CD4-positive, alpha-beta memory T cell (primary cell): Measurements from ENCODE around the gene STAP2. TPM values are rescaled to one million over a fixed set of nuclear protein-coding genes. Genes with fewer than 3 reads are reported as not detected.

Source experiments
- CTCF ChIA-PET: fragments of 350-600 bp; sonication (Branson Sonifier 250); formaldehyde crosslinking; loops from one replicate; lab custom pipeline; 2021; ENCODE audit warnings: inconsistent platforms; ENCODE audit not compliant: partially characterized antibody; lab: Charles Lee
- POLR2A ChIA-PET: fragments of 350-600 bp; sonication (Branson Sonifier 250); formaldehyde crosslinking; loops from one replicate; lab custom pipeline; 2021; ENCODE audit not compliant: partially characterized antibody; lab: Charles Lee
- DNase-seq, 5 donors: peaks; one replicate each; pipeline versions ENCODE4 v3.0.0 to v3.0.0-alpha.2; 2020 to 2022; ENCODE audit warnings: mixed read lengths in 1 of 5
- H3K27ac ChIP-seq: one replicate; pipeline ENCODE4 v1.7.0; 2013; ENCODE audit warnings: low read depth, low read length
- H3K27me3 ChIP-seq: 2 replicates; pipeline ENCODE4 v1.7.0; 2013; ENCODE audit warnings: mild to moderate bottlenecking, low read length, moderate library complexity; ENCODE audit not compliant: insufficient read depth
- H3K36me3 ChIP-seq: 2 replicates; pipeline ENCODE4 v1.7.0; 2013; ENCODE audit warnings: mild to moderate bottlenecking, low read length, moderate library complexity; ENCODE audit not compliant: insufficient read depth
- H3K4me1 ChIP-seq: 2 replicates; pipeline ENCODE4 v1.7.0; 2013; ENCODE audit warnings: mild to moderate bottlenecking, low read length, moderate library complexity; ENCODE audit not compliant: insufficient read depth
- H3K4me3 ChIP-seq, 2 donors: one replicate each; pipeline ENCODE4 v1.7.0; 2013; ENCODE audit warnings: low read length in 2 of 2, mild to moderate bottlenecking in 1 of 2
- H3K9me3 ChIP-seq, 2 donors: one replicate each; pipeline ENCODE4 v1.7.0; 2013; ENCODE audit warnings: low read length in 2 of 2, control low read depth in 1 of 2; ENCODE audit not compliant: control insufficient read depth in 1 of 2
- H3K27ac Mint-ChIP-seq, 7 donors: one replicate each; pipeline ENCODE4 v1.8.0; 2020 to 2021; ENCODE audit warnings: mixed read lengths in 7 of 7, mild to moderate bottlenecking in 6 of 7, inconsistent platforms in 3 of 7, moderate library complexity in 3 of 7
- H3K27me3 Mint-ChIP-seq, 2 donors: one replicate each; pipeline ENCODE4 v1.8.0; 2020 to 2021; ENCODE audit warnings: mixed read lengths in 2 of 2
- H3K36me3 Mint-ChIP-seq, 2 donors: one replicate each; pipeline ENCODE4 v1.8.0; 2020 to 2021; ENCODE audit warnings: mixed read lengths in 2 of 2, inconsistent platforms in 1 of 2, mild to moderate bottlenecking in 1 of 2
- H3K4me1 Mint-ChIP-seq, 4 donors: one replicate each; pipeline ENCODE4 v1.8.0; 2020 to 2021; ENCODE audit warnings: mixed read lengths in 4 of 4, mild to moderate bottlenecking in 1 of 4
- H3K4me3 Mint-ChIP-seq, 8 donors: one replicate each; pipeline ENCODE4 v1.8.0; 2020 to 2021; ENCODE audit warnings: mixed read lengths in 8 of 8, mild to moderate bottlenecking in 7 of 8, moderate library complexity in 6 of 8, inconsistent platforms in 3 of 8
- H3K9me3 Mint-ChIP-seq, 8 donors: one replicate each; pipeline ENCODE4 v1.8.0; 2020 to 2021; ENCODE audit warnings: mixed read lengths in 8 of 8, mild to moderate bottlenecking in 5 of 8, inconsistent platforms in 3 of 8, moderate library complexity in 1 of 8
- intact Hi-C: fragments of 100-400 bp; cut with micrococcal nuclease; formaldehyde crosslinking; loops from one replicate; pipeline ENCODE4 v1.15.1; 2023
- polyA plus RNA-seq, 2 donors: library from polyadenylated mRNA; unstranded; fragments of 300-500 nt; fragmentation: Illumina TruSeq; gene quantifications; one replicate each; pipeline ENCODE4 v1.2.3, GENCODE V29; 2021
- total RNA-seq, 2 experiments: library from RNA; stranded (reverse); gene quantifications; one replicate each; pipeline ENCODE4 v1.2.3, GENCODE V29; 2021

Gene STAP2
- total and polyA plus RNA-seq, 4 experiments from 2014 or later: 0.86 to 2.6 (median 2.3) TPM

GRCh38 chr19:4373601-4374497, 35.2 kb upstream of the STAP2 start:
- no peaks in the 10 kb centered on the region for H3K27me3 ChIP-seq
- H3K4me1 ChIP-seq: peaks cover 93% of the 10 kb centered on the region
- Mint-ChIP-seq H3K4me3 (no peak overlapping the region), H3K9me3 (no peaks in the 10 kb centered on the region), H3K36me3 (peaks cover 3 to 7% of the 10 kb centered on the region in 2 donors), H3K27me3 (no peaks in the 10 kb centered on the region), H3K27ac (peak overlapping the region in 6 of 7 donors; percentile 24 to 89 (median 80)), H3K4me1 (peaks cover 13 to 70% (median 45%) of the 10 kb centered on the region in 4 donors)
- H3K4me3 ChIP-seq: no peak overlapping the region
- ChIA-PET POLR2A (interaction anchor here (1.6 kb wide), 1 partner anchor 21 kb away, joined by 4 read pairs; no protein-coding TSS in a partner anchor), CTCF (interaction anchor here (1.8 to 4.0 kb wide), 2 partner anchors 21 to 27 kb away, joined by 9 to 15 read pairs (median 10); partner anchors contain the start of gene SH3GL1)
- H3K9me3 ChIP-seq: no peaks in the 10 kb centered on the region
- no peaks in the 10 kb centered on the region for H3K36me3 ChIP-seq
- no peak for DNase-seq
- no peak overlapping the region for H3K27ac ChIP-seq
- intact Hi-C loops: no loop called here

GRCh38 chr19:4373013-4373367, 34.4 kb upstream of the STAP2 start:
- CTCF ChIA-PET: interaction anchor here (1.8 kb wide), 1 partner anchor 27 kb away, joined by 10 read pairs; the partner anchor contains the start of gene SH3GL1
- intact Hi-C loops: no loop called here
- Histone ChIP-seq H3K4me3 (no peak overlapping the region), H3K36me3 (no peaks in the 10 kb centered on the region), H3K4me1 (peaks cover 93% of the 10 kb centered on the region), H3K9me3 (no peaks in the 10 kb centered on the region), H3K27ac (no peak overlapping the region), H3K27me3 (no peaks in the 10 kb centered on the region)
- no peak for DNase-seq
- Mint-ChIP-seq H3K4me3 (no peak overlapping the region), H3K36me3 (peaks cover 3 to 11% of the 10 kb centered on the region in 2 donors), H3K27me3 (no peaks in the 10 kb centered on the region), H3K27ac (peak overlapping the region in 2 of 7 donors; percentile 22 to 66), H3K4me1 (peaks cover 15 to 70% (median 46%) of the 10 kb centered on the region in 4 donors), H3K9me3 (no peaks in the 10 kb centered on the region)
- POLR2A ChIA-PET: interaction anchor here (1.0 kb wide), 1 partner anchor 30 kb away, joined by 6 read pairs; the partner anchor contains the start of gene MPND

- no peak for DNase-seq
- Mint-ChIP-seq H3K9me3 (no peaks in the 10 kb centered on the region), H3K4me3 (no peak overlapping the region), H3K27ac (peak overlapping the region in 4 of 7 donors; percentile 37 to 85 (median 60)), H3K27me3 (no peaks in the 10 kb centered on the region), H3K36me3 (peaks cover 3 to 11% of the 10 kb centered on the region in 2 donors), H3K4me1 (peaks cover 17 to 72% (median 46%) of the 10 kb centered on the region in 4 donors)
- Histone ChIP-seq H3K4me1 (peaks cover 91% of the 10 kb centered on the region), H3K27ac (no peak overlapping the region), H3K4me3 (no peak overlapping the region), H3K9me3 (no peaks in the 10 kb centered on the region), H3K27me3 (no peaks in the 10 kb centered on the region), H3K36me3 (no peaks in the 10 kb centered on the region)
- POLR2A ChIA-PET: interaction anchor here (1.0 to 5.2 kb wide), 2 partner anchors 29 kb away, joined by 6 to 85 read pairs; partner anchors contain the start of genes CHAF1A, MPND and SH3GL1
- intact Hi-C loops: no loop called here
- CTCF ChIA-PET: interaction anchor here (1.8 kb wide), 1 partner anchor 28 kb away, joined by 10 read pairs; the partner anchor contains the start of gene SH3GL1
These were observed 33.8 kb upstream of the STAP2 start for GRCh38 chr19:4372165-4373012.

- H3K4me3 Mint-ChIP-seq: peak overlapping the region in 2 of 8 donors; percentile 46 to 92
- Histone ChIP-seq H3K4me3 (no peak overlapping the region), H3K27ac (peak overlapping the region; percentile 87), H3K27me3 (no peaks in the 10 kb centered on the region), H3K9me3 (no peaks in the 10 kb centered on the region), H3K4me1 (peaks cover 83% of the 10 kb centered on the region), H3K36me3 (peaks cover 2% of the 10 kb centered on the region)
- no peak for DNase-seq
- no peaks in the 10 kb centered on the region for H3K9me3 Mint-ChIP-seq
- intact Hi-C loops: no loop called here
- peaks cover 3 to 15% of the 10 kb centered on the region in 2 donors for H3K36me3 Mint-ChIP-seq
- CTCF ChIA-PET: interaction anchor here (1.8 kb wide), 1 partner anchor 29 kb away, joined by 10 read pairs; the partner anchor contains the start of gene SH3GL1
- POLR2A ChIA-PET: interaction anchor here (0.7 to 5.2 kb wide), 3 partner anchors 19 to 30 kb away, joined by 3 to 85 read pairs (median 9); partner anchors contain the start of genes CHAF1A and SH3GL1
- peak overlapping the region; percentile 76 to 95 (median 83) for H3K27ac Mint-ChIP-seq
- H3K27me3 Mint-ChIP-seq: no peaks in the 10 kb centered on the region
- H3K4me1 Mint-ChIP-seq: peaks cover 16 to 67% (median 40%) of the 10 kb centered on the region in 4 donors
These were observed 32.9 kb upstream of the STAP2 start for GRCh38 chr19:4371247-4372164.

GRCh38 chr19:4370418-4371041, 31.9 kb upstream of the STAP2 start:
- intact Hi-C loops: no loop called here
- Mint-ChIP-seq H3K9me3 (no peaks in the 10 kb centered on the region), H3K4me3 (peak overlapping the region; percentile 20 to 97 (median 89)), H3K36me3 (peaks cover 3 to 17% of the 10 kb centered on the region in 2 donors), H3K27me3 (no peaks in the 10 kb centered on the region), H3K27ac (peak overlapping the region; percentile 37 to 97 (median 95)), H3K4me1 (peaks cover 14 to 57% (median 33%) of the 10 kb centered on the region in 4 donors)
- Histone ChIP-seq H3K9me3 (no peaks in the 10 kb centered on the region), H3K4me1 (peaks cover 74% of the 10 kb centered on the region), H3K27me3 (no peaks in the 10 kb centered on the region), H3K4me3 (peak overlapping the region; percentile 51 to 69), H3K27ac (peak overlapping the region; percentile 87), H3K36me3 (peaks cover 11% of the 10 kb centered on the region)
- ChIA-PET CTCF (interaction anchor here (0.7 to 2.8 kb wide), 13 partner anchors 9 to 105 kb away, joined by 3 to 25 read pairs (median 5); partner anchors contain the start of genes CHAF1A and SH3GL1), POLR2A (interaction anchor here (0.6 to 5.2 kb wide), 14 partner anchors 9 to 124 kb away, joined by 3 to 85 read pairs (median 6); partner anchors contain the start of genes CHAF1A, HDGFL2, MPND and SH3GL1)
- DNase-seq: no peak
